ENCODE measurements around the gene TLCD5. TPM values are rescaled to one million over a fixed set of nuclear protein-coding genes. Genes with fewer than 3 reads are reported as not detected.

The TLCD5 gene
- total RNA-seq, 3 donors from 2014 or later, result 2.9 to 8.2 (median 6.9) TPM

GRCh38 chr11:120316880-120317688, 8.0 kb upstream of the TLCD5 start:
- Histone ChIP-seq H3K4me1 (peaks cover 5 to 8% of the 10 kb centered on the region in 2 donors), H3K36me3 (no peaks in the 10 kb centered on the region), H3K27ac (peak overlapping the region; percentile 88 to 90), H3K9me3 (no peaks in the 10 kb centered on the region), H3K27me3 (no peaks in the 10 kb centered on the region), H3K4me3 (peak overlapping the region in 2 of 3 donors; percentile 26 to 46)
- no peak for TF ChIP-seq CTCF (IDR thresholded peaks at IDR 0.05)
- TF ChIP-seq POLR2AphosphoS5 (IDR thresholded peaks at IDR 0.05), result peak in 2 of 3 donors; percentile 41 to 86
- intact Hi-C loops (cut with DNase I; ENCODE audit: low total_unique reads), result no loop called here
- DNase-seq (ENCODE audit: low spot score in 2 of 2), result peak; percentile 90 to 94

GRCh38 chr11:120317689-120318480, 7.2 kb upstream of the TLCD5 start:
- Histone ChIP-seq H3K4me3 (peak overlapping the region in 1 of 3 donors; percentile 46), H3K4me1 (peaks cover 5 to 8% of the 10 kb centered on the region in 2 donors), H3K9me3 (no peaks in the 10 kb centered on the region), H3K27ac (peak overlapping the region; percentile 88 to 90), H3K36me3 (no peaks in the 10 kb centered on the region), H3K27me3 (no peaks in the 10 kb centered on the region)
- DNase-seq (ENCODE audit: low spot score in 2 of 2), result no peak
- intact Hi-C loops (cut with DNase I; ENCODE audit: low total_unique reads), result no loop called here
- no peak for TF ChIP-seq POLR2AphosphoS5 (IDR thresholded peaks at IDR 0.05)
- no peak for TF ChIP-seq POLR2A (IDR thresholded peaks at IDR 0.05)
- TF ChIP-seq CTCF (IDR thresholded peaks at IDR 0.05), result no peak

GRCh38 chr11:120318906-120319305, 6.2 kb upstream of the TLCD5 start:
- H3K9me3 ChIP-seq, result no peaks in the 10 kb centered on the region
- no peaks in the 10 kb centered on the region for H3K36me3 ChIP-seq
- no peak overlapping the region for H3K27ac ChIP-seq
- H3K27me3 ChIP-seq, result no peaks in the 10 kb centered on the region
- TF ChIP-seq POLR2A (IDR thresholded peaks at IDR 0.05) (no peak), POLR2AphosphoS5 (IDR thresholded peaks at IDR 0.05) (no peak), CTCF (IDR thresholded peaks at IDR 0.05) (no peak)
- intact Hi-C loops (cut with DNase I; ENCODE audit: low total_unique reads), result no loop called here
- no peak for DNase-seq (ENCODE audit: low spot score in 2 of 2)
- peaks cover 5 to 8% of the 10 kb centered on the region in 2 donors for H3K4me1 ChIP-seq
- no peak overlapping the region for H3K4me3 ChIP-seq

GRCh38 chr11:120326228-120326627, 1.1 kb downstream of the TLCD5 start:
- H3K4me1 ChIP-seq, result no peaks in the 10 kb centered on the region
- peak overlapping the region in 2 of 3 donors; percentile 79 to 97 for H3K4me3 ChIP-seq
- H3K36me3 ChIP-seq, result no peaks in the 10 kb centered on the region
- no peaks in the 10 kb centered on the region for H3K9me3 ChIP-seq
- H3K27ac ChIP-seq, result peak overlapping the region; percentile 96 to 99
- intact Hi-C loops (cut with DNase I; ENCODE audit: low total_unique reads), result no loop called here
- no peaks in the 10 kb centered on the region for H3K27me3 ChIP-seq
- TF ChIP-seq POLR2A (IDR thresholded peaks at IDR 0.05), result no peak
- TF ChIP-seq POLR2AphosphoS5 (IDR thresholded peaks at IDR 0.05), result no peak
- TF ChIP-seq CTCF (IDR thresholded peaks at IDR 0.05), result no peak
- DNase-seq (ENCODE audit: low spot score in 2 of 2), result no peak

GRCh38 chr11:120326845-120327281, 1.8 kb downstream of the TLCD5 start:
- Histone ChIP-seq H3K9me3 (no peaks in the 10 kb centered on the region), H3K4me3 (no peak overlapping the region), H3K36me3 (no peaks in the 10 kb centered on the region), H3K27me3 (no peaks in the 10 kb centered on the region), H3K27ac (peak overlapping the region; percentile 96 to 99), H3K4me1 (no peaks in the 10 kb centered on the region)
- TF ChIP-seq POLR2A (IDR thresholded peaks at IDR 0.05) (no peak), CTCF (IDR thresholded peaks at IDR 0.05) (no peak), POLR2AphosphoS5 (IDR thresholded peaks at IDR 0.05) (no peak)
- intact Hi-C loops (cut with DNase I; ENCODE audit: low total_unique reads), result no loop called here
- no peak for DNase-seq (ENCODE audit: low spot score in 2 of 2)
